HepG2 (cell line): ENCODE data around the gene NGEF. TPM values are rescaled to one million over a fixed set of nuclear protein-coding genes. Genes with fewer than 3 reads are reported as not detected.

Experiments used
- ATRX ChIP-seq: sonication (generic); formaldehyde crosslinking; IDR thresholded peaks from 2 replicates; pipeline ENCODE4 v1.4.0; 2020; ENCODE audit warnings: missing genetic modification reagents, borderline replicate concordance
- DPF2 ChIP-seq: sonication (generic); formaldehyde crosslinking; IDR thresholded peaks from 2 replicates; pipeline ENCODE4 v1.4.0; 2020; ENCODE audit warnings: mild to moderate bottlenecking, low read depth, missing genetic modification reagents, borderline replicate concordance
- ELF4 ChIP-seq: sonication (generic); formaldehyde crosslinking; IDR thresholded peaks from 2 replicates; pipeline ENCODE4 v1.5.0; 2020; ENCODE audit warnings: missing genetic modification reagents, mild to moderate bottlenecking, moderate library complexity, borderline replicate concordance
- GPBP1L1 ChIP-seq: sonication (generic); formaldehyde crosslinking; IDR thresholded peaks from 2 replicates; pipeline ENCODE4 v1.5.0; 2020; ENCODE audit warnings: mild to moderate bottlenecking, missing genetic modification reagents
- PCBP1 ChIP-seq: fragments of 200-400 bp; formaldehyde crosslinking; IDR thresholded peaks from 2 replicates; pipeline ENCODE4 v1.6.1; 2017; ENCODE audit warnings: mild to moderate bottlenecking, low read depth, low read length, borderline replicate concordance
- SMYD3 ChIP-seq: sonication (generic); formaldehyde crosslinking; IDR thresholded peaks from 2 replicates; pipeline ENCODE4 v1.8.1; 2023; ENCODE audit warnings: mild to moderate bottlenecking, missing genetic modification reagents
- ZMYM4 ChIP-seq: sonication (generic); formaldehyde crosslinking; IDR thresholded peaks from 2 replicates; pipeline ENCODE4 v1.8.1; 2023; ENCODE audit warnings: mild to moderate bottlenecking, missing genetic modification reagents
- ZNF264 ChIP-seq: sonication (generic); formaldehyde crosslinking; IDR thresholded peaks from 2 replicates; pipeline ENCODE4 v1.4.0; 2020; ENCODE audit warnings: missing genetic modification reagents
- ZNF280D ChIP-seq: sonication (generic); formaldehyde crosslinking; IDR thresholded peaks from 2 replicates; pipeline ENCODE4 v1.5.1; 2020; ENCODE audit warnings: mild to moderate bottlenecking, missing genetic modification reagents
- ZNF564 ChIP-seq: sonication (generic); formaldehyde crosslinking; IDR thresholded peaks from 2 replicates; pipeline ENCODE4 v1.8.1; 2023; ENCODE audit warnings: mild to moderate bottlenecking, missing genetic modification reagents
- ZNF891 ChIP-seq: sonication (generic); formaldehyde crosslinking; IDR thresholded peaks from 2 replicates; pipeline ENCODE4 v1.5.0; 2020; ENCODE audit warnings: mild to moderate bottlenecking, missing genetic modification reagents
- ZXDC ChIP-seq: sonication (generic); formaldehyde crosslinking; IDR thresholded peaks from 2 replicates; pipeline ENCODE4 v1.5.0; 2020; ENCODE audit warnings: mild to moderate bottlenecking, missing genetic modification reagents
- polyA plus RNA-seq, 8 experiments: library from polyadenylated mRNA; depleted of rRNA in 3 of 8; stranded (reverse) in 7 of 8; unstranded in 1 of 8; fragments of >200 nt; fragmentation: Illumina TruSeq in 4 of 8; extraction: Trizol in 4 of 8; gene quantifications; 2 replicates each; pipeline versions ENCODE4 v1.2.1 to v1.2.3, GENCODE V29; 2011 to 2016; ENCODE audit warnings: low read depth in 4 of 8, missing spikeins in 1 of 8, mixed read lengths in 1 of 8; ENCODE audit not compliant: insufficient read depth in 1 of 8
- total RNA-seq, 5 experiments: library from RNA; depleted of rRNA; stranded (reverse); fragments of >200 nt; fragmentation: Illumina TruSeq; extraction: Trizol; gene quantifications; 2 replicates each; pipeline ENCODE4 v1.2.3, GENCODE V29; 2016; ENCODE audit warnings: low read depth in 1 of 5
- TF ChIP-seq, protein P1 (sequence below): sonication (generic); formaldehyde crosslinking; IDR thresholded peaks from 2 replicates; pipeline ENCODE4 v1.5.0; 2020; ENCODE audit warnings: mild to moderate bottlenecking, missing genetic modification reagents
- TF ChIP-seq, protein P2 (sequence below): IDR thresholded peaks from 2 replicates; pipeline ENCODE4 v1.6.1; 2016
- TF ChIP-seq, protein P3 (sequence below): sonication (generic); formaldehyde crosslinking; IDR thresholded peaks from 2 replicates; pipeline ENCODE4 v1.8.1; 2023; ENCODE audit warnings: mild to moderate bottlenecking, missing genetic modification reagents

NGEF gene
- total and polyA plus RNA-seq, 2 of the 13 experiments (the other 11 are each of a cell fraction or from before 2014, with no cell fraction given), result 14.4 to 36.9 TPM

DNA sequence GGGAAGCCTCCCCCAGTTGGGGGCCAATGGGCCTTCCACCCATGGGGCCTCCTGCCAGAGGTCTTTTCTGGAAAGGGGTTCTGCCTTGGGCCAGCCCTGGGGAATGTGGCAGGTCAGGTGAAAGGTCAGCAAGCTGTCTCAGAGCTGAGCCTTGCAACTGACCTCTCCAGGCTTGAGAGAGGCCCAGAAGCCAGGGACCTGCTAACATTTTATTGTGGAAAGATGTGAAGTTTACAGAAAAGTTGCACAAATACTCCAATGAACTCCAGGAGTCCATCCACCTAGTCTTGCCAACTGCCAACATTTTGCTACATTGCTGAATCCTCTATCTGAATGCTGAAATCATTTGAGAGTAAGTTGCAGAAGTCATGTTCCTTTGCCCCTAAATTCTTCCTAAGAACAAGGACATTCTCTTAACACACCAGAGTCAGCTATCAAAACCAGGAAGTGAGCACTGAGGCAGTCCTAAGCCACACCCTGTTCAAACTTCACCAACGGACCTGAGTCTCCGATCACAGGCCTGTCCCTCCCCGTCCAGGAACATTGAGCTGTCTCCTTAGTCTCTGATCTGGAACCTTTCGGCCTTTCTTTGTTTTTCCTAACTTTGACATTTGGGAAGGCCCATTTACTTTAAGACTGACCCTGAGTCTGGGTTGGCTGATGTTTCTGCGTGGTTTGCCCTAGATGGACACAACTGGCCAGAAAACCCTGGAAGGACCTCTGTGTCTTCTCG, 139.0 kb downstream of the NGEF start (continued):
- TF ChIP-seq, protein P1, sequence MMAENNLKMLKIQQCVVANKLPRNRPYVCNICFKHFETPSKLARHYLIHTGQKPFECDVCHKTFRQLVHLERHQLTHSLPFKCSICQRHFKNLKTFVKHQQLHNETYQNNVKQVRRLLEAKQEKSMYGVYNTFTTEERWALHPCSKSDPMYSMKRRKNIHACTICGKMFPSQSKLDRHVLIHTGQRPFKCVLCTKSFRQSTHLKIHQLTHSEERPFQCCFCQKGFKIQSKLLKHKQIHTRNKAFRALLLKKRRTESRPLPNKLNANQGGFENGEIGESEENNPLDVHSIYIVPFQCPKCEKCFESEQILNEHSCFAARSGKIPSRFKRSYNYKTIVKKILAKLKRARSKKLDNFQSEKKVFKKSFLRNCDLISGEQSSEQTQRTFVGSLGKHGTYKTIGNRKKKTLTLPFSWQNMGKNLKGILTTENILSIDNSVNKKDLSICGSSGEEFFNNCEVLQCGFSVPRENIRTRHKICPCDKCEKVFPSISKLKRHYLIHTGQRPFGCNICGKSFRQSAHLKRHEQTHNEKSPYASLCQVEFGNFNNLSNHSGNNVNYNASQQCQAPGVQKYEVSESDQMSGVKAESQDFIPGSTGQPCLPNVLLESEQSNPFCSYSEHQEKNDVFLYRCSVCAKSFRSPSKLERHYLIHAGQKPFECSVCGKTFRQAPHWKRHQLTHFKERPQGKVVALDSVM, result no peak
- peak; percentile 79; the same call in 1 of the 2 replicates for TF ChIP-seq ELF4
- no peak for TF ChIP-seq GPBP1L1
- TF ChIP-seq ZNF891 (CRISPR knock-in tag), result peak; percentile 10; the same call in 1 of the 2 replicates
- TF ChIP-seq ZMYM4 (CRISPR knock-in tag), result 0 out of 2 replicates have a peak, but pooled peaks have one; percentile 52
- no peak for TF ChIP-seq DPF2 (CRISPR knock-in tag)
- 0 out of 2 replicates have a peak, but pooled peaks have one; percentile 39 for TF ChIP-seq ZXDC (CRISPR knock-in tag)
- TF ChIP-seq, protein P2, sequence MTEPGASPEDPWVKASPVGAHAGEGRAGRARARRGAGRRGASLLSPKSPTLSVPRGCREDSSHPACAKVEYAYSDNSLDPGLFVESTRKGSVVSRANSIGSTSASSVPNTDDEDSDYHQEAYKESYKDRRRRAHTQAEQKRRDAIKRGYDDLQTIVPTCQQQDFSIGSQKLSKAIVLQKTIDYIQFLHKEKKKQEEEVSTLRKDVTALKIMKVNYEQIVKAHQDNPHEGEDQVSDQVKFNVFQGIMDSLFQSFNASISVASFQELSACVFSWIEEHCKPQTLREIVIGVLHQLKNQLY (CRISPR knock-in tag), result no peak
- no peak for TF ChIP-seq PCBP1
- no peak for TF ChIP-seq ZNF280D
- TF ChIP-seq ATRX (CRISPR knock-in tag), result no peak
- no peak for TF ChIP-seq ZNF264 (CRISPR knock-in tag)
- TF ChIP-seq ZNF564 (CRISPR knock-in tag), result no peak
- 0 out of 2 replicates have a peak, but pooled peaks have one; percentile 42 for TF ChIP-seq SMYD3 (CRISPR knock-in tag)
- TF ChIP-seq, protein P3, sequence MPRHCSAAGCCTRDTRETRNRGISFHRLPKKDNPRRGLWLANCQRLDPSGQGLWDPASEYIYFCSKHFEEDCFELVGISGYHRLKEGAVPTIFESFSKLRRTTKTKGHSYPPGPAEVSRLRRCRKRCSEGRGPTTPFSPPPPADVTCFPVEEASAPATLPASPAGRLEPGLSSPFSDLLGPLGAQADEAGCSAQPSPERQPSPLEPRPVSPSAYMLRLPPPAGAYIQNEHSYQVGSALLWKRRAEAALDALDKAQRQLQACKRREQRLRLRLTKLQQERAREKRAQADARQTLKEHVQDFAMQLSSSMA, result no peak
